GM18505 (cell line): ENCODE data around the gene EHD2.
"Not testable (repeated sequence)": the region's sequence is repeated elsewhere in the genome, so short reads cannot be mapped to it uniquely, and the experiment has no call there.

ENCODE experiments used
- ATAC-seq: cut with Tn5 transposase; IDR thresholded peaks from one replicate; pipeline ENCODE4 v1.9.1; 2021; ENCODE audit not compliant: unreplicated experiment
- POLR2A ChIP-seq: IDR thresholded peaks from 4 replicates; pipeline ENCODE4 v1.6.1; 2011; ENCODE audit warnings: borderline replicate concordance; ENCODE audit not compliant: insufficient read depth, insufficient read length; ENCODE audit errors: extremely low read depth

The EHD2 gene

DNA sequence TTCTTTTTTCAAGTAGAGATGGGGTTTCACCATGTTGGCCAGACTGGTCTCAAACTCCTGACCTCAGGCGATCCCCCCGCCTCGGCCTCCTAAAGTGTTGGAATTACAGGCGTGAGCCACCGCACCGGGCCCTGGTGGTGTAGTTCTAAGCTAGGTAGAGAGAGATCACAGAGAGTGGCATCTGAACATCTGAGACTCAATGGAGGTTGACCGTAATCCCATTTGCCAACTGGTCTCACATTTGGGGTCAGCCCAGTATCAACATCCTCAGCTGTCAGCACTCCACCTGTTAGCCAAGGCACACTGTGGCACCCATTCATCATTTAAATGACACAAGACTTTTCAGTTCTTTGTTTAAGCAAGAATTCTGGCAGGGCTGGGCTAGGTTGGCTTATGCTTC lies 73.3 kb downstream of the EHD2 start:
- no peak for ATAC-seq
- TF ChIP-seq POLR2A: no peak

DNA sequence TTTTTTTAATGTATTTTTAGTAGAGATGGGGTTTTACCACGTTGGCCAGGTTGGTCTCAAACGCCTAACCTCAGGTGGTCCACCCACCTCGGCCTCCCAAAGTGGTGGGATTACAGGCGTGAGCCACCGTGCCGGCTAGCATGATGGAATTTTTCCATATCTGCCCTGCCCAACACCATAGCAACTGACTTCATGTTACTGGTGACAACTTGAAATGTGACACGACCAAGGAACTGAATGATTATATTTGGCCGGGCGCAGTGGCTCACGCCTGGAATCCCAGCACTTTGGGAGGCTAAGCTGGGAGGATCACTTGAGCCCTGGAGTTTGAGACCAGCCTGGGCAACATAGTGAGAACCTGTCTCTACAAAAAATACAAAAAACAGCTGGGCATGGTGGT lies 74.1 kb downstream of the EHD2 start:
- not testable (repeated sequence) for ATAC-seq

DNA sequence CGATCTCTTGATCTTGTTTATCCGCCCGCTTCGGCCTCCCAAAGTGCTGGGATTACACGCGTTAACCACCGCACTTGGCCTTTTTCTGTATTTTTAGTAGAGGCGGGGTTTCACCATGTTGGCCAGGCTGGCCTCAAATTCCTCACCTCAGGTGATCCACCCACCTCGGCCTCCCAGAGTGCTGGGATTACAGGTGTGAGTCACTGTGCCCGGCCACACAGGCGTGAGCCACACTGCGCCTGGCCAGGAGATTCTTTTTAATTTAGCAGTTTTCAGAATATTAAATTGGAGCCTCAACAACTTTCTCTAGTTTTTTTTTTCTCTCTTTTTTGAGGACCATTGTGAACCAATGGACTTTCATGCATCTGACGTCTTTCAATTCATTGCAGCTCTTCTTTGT lies 76.6 kb downstream of the EHD2 start:
- ATAC-seq: not testable (repeated sequence)

DNA sequence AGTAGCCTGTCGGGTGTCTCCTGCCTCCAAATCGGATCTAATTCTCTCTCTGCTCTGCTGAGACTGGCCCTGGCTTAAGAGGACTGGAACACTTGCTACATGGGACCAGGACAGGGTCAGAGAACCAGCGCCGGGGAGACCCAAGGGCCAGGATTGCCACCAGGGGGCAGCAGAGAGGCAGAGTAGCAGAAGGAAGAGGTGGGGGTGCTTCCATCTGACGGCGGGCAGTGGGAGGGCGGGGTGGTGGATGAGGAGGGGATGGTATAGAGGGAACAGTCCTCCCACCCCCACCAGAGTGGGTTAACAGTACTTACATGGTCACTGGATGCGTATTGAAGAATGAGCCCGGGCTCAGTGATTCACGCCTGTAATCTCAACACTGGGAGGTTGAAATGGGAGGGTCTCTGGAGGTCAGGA lies 77.2 kb downstream of the EHD2 start:
- ATAC-seq: no peak
- no peak for TF ChIP-seq POLR2A

DNA sequence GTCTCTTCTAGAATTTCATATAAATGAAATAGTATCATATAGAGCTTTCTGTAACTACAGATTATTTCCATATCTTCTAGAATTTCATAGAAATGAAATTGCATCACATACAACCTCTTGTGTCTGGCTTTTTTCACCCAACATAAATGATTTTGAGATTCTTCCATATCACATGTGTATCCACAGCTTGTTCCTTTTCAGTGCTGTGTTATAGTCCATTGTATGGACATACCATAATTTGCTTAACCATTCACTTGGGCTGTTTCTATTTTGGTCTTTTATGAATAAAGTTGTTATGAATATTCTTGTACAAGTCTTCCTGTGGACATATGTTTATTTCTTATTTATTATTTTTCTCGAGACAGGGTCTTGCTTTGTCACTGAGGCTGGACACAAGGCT lies 79.4 kb downstream of the EHD2 start:
- TF ChIP-seq POLR2A: no peak
- ATAC-seq: no peak
